Activated naive CD8-positive, alpha-beta T cell treated with anti-CD3 and anti-CD28 coated beads, Interleukin-2, amount 10 ng/mL, durations not matched to agents 7 days and 5 days (primary cell): ENCODE results near the gene OBSL1. TPM values are rescaled to one million over a fixed set of nuclear protein-coding genes. Genes with fewer than 3 reads are reported as not detected.

ENCODE experiments used
- ATAC-seq: fragments of 150-1000 bp; cut with Tn5 transposase; one replicate; pipeline ENCODE4 v1.10.0; 2021; ENCODE audit warnings: low read depth, moderate library complexity
- POLR2A ChIA-PET: fragments of 350-600 bp; sonication (Branson Sonifier 250); formaldehyde crosslinking; loops from one replicate; lab custom pipeline; 2021; ENCODE audit warnings: antibody characterized with exemption; lab: Charles Lee
- DNase-seq: peaks from one replicate; pipeline ENCODE4 v3.0.0; 2021
- H3K27ac Mint-ChIP-seq: one replicate; pipeline ENCODE4 v1.8.0; 2022; ENCODE audit warnings: mild to moderate bottlenecking, mixed read lengths
- H3K27me3 Mint-ChIP-seq: one replicate; pipeline ENCODE4 v1.8.0; 2022; ENCODE audit warnings: mild to moderate bottlenecking, moderate library complexity, mixed read lengths
- H3K36me3 Mint-ChIP-seq: one replicate; pipeline ENCODE4 v1.8.0; 2021; ENCODE audit warnings: mild to moderate bottlenecking, mixed read lengths
- H3K4me1 Mint-ChIP-seq: one replicate; pipeline ENCODE4 v1.8.0; 2021; ENCODE audit warnings: mixed read lengths
- H3K4me3 Mint-ChIP-seq: one replicate; pipeline ENCODE4 v1.8.0; 2022; ENCODE audit warnings: mild to moderate bottlenecking, moderate library complexity, mixed read lengths
- H3K9me3 Mint-ChIP-seq: one replicate; pipeline ENCODE4 v1.8.0; 2021; ENCODE audit warnings: mixed read lengths
- total RNA-seq, 2 experiments: library from RNA; stranded (reverse); gene quantifications; one replicate each; pipeline ENCODE4 v1.2.3, GENCODE V29; 2021

Gene OBSL1
- total RNA-seq, 2 experiments from 2014 or later, result not detected

- Mint-ChIP-seq H3K27me3 (peaks cover 70% of the 10 kb centered on the region), H3K9me3 (no peaks in the 10 kb centered on the region), H3K36me3 (peaks cover 1% of the 10 kb centered on the region), H3K4me3 (no peak overlapping the region), H3K27ac (no peak overlapping the region), H3K4me1 (peaks cover 11% of the 10 kb centered on the region)
- DNase-seq (no peak), ATAC-seq (no peak)
- POLR2A ChIA-PET, result no interaction called here
These were observed 58.7 kb downstream of the OBSL1 start for GRCh38 chr2:219512524-219513216.

- H3K27me3 Mint-ChIP-seq, result peaks cover 63% of the 10 kb centered on the region
- DNase-seq, result no peak
- no peak overlapping the region for H3K4me3 Mint-ChIP-seq
- H3K9me3 Mint-ChIP-seq, result no peaks in the 10 kb centered on the region
- no peak overlapping the region for H3K27ac Mint-ChIP-seq
- H3K36me3 Mint-ChIP-seq, result peaks cover 1% of the 10 kb centered on the region
- H3K4me1 Mint-ChIP-seq, result peaks cover 11% of the 10 kb centered on the region
- ATAC-seq, result no peak
- POLR2A ChIA-PET, result interaction anchor here (1.5 kb wide), 1 partner anchor 13 kb away, joined by 7 read pairs; the partner anchor contains the start of gene GMPPA
These were observed 59.6 kb downstream of the OBSL1 start for GRCh38 chr2:219511547-219512325.

GRCh38 chr2:219510512-219511135 lies 60.7 kb downstream of the OBSL1 start:
- DNase-seq (no peak), ATAC-seq (no peak)
- Mint-ChIP-seq H3K4me3 (no peak overlapping the region), H3K36me3 (peaks cover 1% of the 10 kb centered on the region), H3K27me3 (peaks cover 54% of the 10 kb centered on the region), H3K27ac (no peak overlapping the region), H3K4me1 (peaks cover 11% of the 10 kb centered on the region), H3K9me3 (no peaks in the 10 kb centered on the region)
- POLR2A ChIA-PET, result interaction anchor here (1.5 kb wide), 1 partner anchor 12 kb away, joined by 7 read pairs; the partner anchor contains the start of gene GMPPA

GRCh38 chr2:219509780-219510511 lies 61.4 kb downstream of the OBSL1 start:
- Mint-ChIP-seq H3K9me3 (no peaks in the 10 kb centered on the region), H3K36me3 (peaks cover 1% of the 10 kb centered on the region), H3K4me3 (no peak overlapping the region), H3K4me1 (peaks cover 11% of the 10 kb centered on the region), H3K27ac (no peak overlapping the region), H3K27me3 (peaks cover 48% of the 10 kb centered on the region)
- ATAC-seq (peak; percentile 69), DNase-seq (no peak)
- POLR2A ChIA-PET, result no interaction called here

GRCh38 chr2:219508971-219509779 lies 62.2 kb downstream of the OBSL1 start:
- Mint-ChIP-seq H3K4me3 (no peak overlapping the region), H3K9me3 (no peaks in the 10 kb centered on the region), H3K27me3 (peaks cover 46% of the 10 kb centered on the region), H3K27ac (no peak overlapping the region), H3K4me1 (peaks cover 10% of the 10 kb centered on the region), H3K36me3 (peaks cover 6% of the 10 kb centered on the region)
- ATAC-seq (peak; percentile 29), DNase-seq (no peak)
- POLR2A ChIA-PET, result interaction anchor here (1.0 kb wide), 1 partner anchor 9 kb away, joined by 3 read pairs; no protein-coding TSS in a partner anchor

GRCh38 chr2:219508444-219508734 lies 63.0 kb downstream of the OBSL1 start:
- H3K27me3 Mint-ChIP-seq, result peaks cover 39% of the 10 kb centered on the region
- H3K4me1 Mint-ChIP-seq, result peaks cover 7% of the 10 kb centered on the region
- no peaks in the 10 kb centered on the region for H3K9me3 Mint-ChIP-seq
- no peak overlapping the region for H3K4me3 Mint-ChIP-seq
- ATAC-seq (no peak), DNase-seq (no peak)
- H3K27ac Mint-ChIP-seq, result no peak overlapping the region
- peaks cover 6% of the 10 kb centered on the region for H3K36me3 Mint-ChIP-seq
- POLR2A ChIA-PET, result interaction anchor here (1.2 to 1.6 kb wide), 2 partner anchors 9 to 121 kb away, joined by 3 to 10 read pairs; partner anchors contain the start of genes DNPEP and GMPPA

GRCh38 chr2:219507581-219508443 lies 63.5 kb downstream of the OBSL1 start:
- H3K27me3 Mint-ChIP-seq, result peaks cover 33% of the 10 kb centered on the region
- DNase-seq, result no peak
- peaks cover 6% of the 10 kb centered on the region for H3K36me3 Mint-ChIP-seq
- peaks cover 7% of the 10 kb centered on the region for H3K4me1 Mint-ChIP-seq
- H3K9me3 Mint-ChIP-seq, result no peaks in the 10 kb centered on the region
- H3K4me3 Mint-ChIP-seq, result no peak overlapping the region
- ATAC-seq, result no peak
- POLR2A ChIA-PET, result interaction anchor here (1.2 to 1.6 kb wide), 2 partner anchors 9 to 120 kb away, joined by 3 to 10 read pairs; partner anchors contain the start of genes DNPEP and GMPPA
- no peak overlapping the region for H3K27ac Mint-ChIP-seq

- DNase-seq (no peak), ATAC-seq (no peak)
- H3K27ac Mint-ChIP-seq, result no peak overlapping the region
- POLR2A ChIA-PET, result interaction anchor here (1.1 to 1.6 kb wide), 2 partner anchors 8 to 14 kb away, joined by 3 to 10 read pairs; partner anchors contain the start of gene GMPPA
- H3K36me3 Mint-ChIP-seq, result peaks cover 6% of the 10 kb centered on the region
- no peak overlapping the region for H3K4me3 Mint-ChIP-seq
- peaks cover 7% of the 10 kb centered on the region for H3K4me1 Mint-ChIP-seq
- H3K9me3 Mint-ChIP-seq, result no peaks in the 10 kb centered on the region
- H3K27me3 Mint-ChIP-seq, result peaks cover 28% of the 10 kb centered on the region
These were observed 64.4 kb downstream of the OBSL1 start for GRCh38 chr2:219506802-219507526.

- Mint-ChIP-seq H3K36me3 (peaks cover 6% of the 10 kb centered on the region), H3K4me3 (no peak overlapping the region), H3K4me1 (peaks cover 7% of the 10 kb centered on the region), H3K27me3 (peaks cover 22% of the 10 kb centered on the region), H3K9me3 (no peaks in the 10 kb centered on the region), H3K27ac (no peak overlapping the region)
- no peak for DNase-seq
- POLR2A ChIA-PET, result interaction anchor here (1.1 kb wide), 1 partner anchor 14 kb away, joined by 3 read pairs; no protein-coding TSS in a partner anchor
- no peak for ATAC-seq
These were observed 65.1 kb downstream of the OBSL1 start for GRCh38 chr2:219506153-219506801.

GRCh38 chr2:219505585-219505984 lies 65.8 kb downstream of the OBSL1 start:
- Mint-ChIP-seq H3K27me3 (peaks cover 15% of the 10 kb centered on the region), H3K36me3 (peaks cover 6% of the 10 kb centered on the region), H3K4me3 (no peak overlapping the region), H3K9me3 (no peaks in the 10 kb centered on the region), H3K27ac (no peak overlapping the region), H3K4me1 (peaks cover 7% of the 10 kb centered on the region)
- no peak for DNase-seq
- POLR2A ChIA-PET, result no interaction called here
- ATAC-seq, result no peak

- H3K36me3 Mint-ChIP-seq, result peaks cover 4% of the 10 kb centered on the region
- ATAC-seq (no peak), DNase-seq (no peak)
- H3K4me3 Mint-ChIP-seq, result no peak overlapping the region
- H3K9me3 Mint-ChIP-seq, result no peaks in the 10 kb centered on the region
- peaks cover 16% of the 10 kb centered on the region for H3K4me1 Mint-ChIP-seq
- H3K27ac Mint-ChIP-seq, result no peak overlapping the region
- POLR2A ChIA-PET, result no interaction called here
- peaks cover 5% of the 10 kb centered on the region for H3K27me3 Mint-ChIP-seq
These were observed 68.7 kb downstream of the OBSL1 start for GRCh38 chr2:219502618-219503017.
